Kidney epithelial cell (primary cell): Measurements from ENCODE around the gene RALY. TPM values are rescaled to one million over a fixed set of nuclear protein-coding genes. Genes with fewer than 3 reads are reported as not detected.
"Not testable (repeated sequence)": the region's sequence is repeated elsewhere in the genome, so short reads cannot be mapped to it uniquely, and the experiment has no call there.

Experiments
- DNase-seq: peaks from one replicate; pipeline ENCODE4 v3.0.0-alpha.2; 2010; ENCODE audit warnings: low read depth
- H3K27me3 ChIP-seq: 2 replicates; pipeline ENCODE4 v1.6.0; 2011; ENCODE audit warnings: low read length; ENCODE audit not compliant: control insufficient read depth, insufficient read depth
- H3K36me3 ChIP-seq: 2 replicates; pipeline ENCODE4 v1.5.1; 2011; ENCODE audit warnings: low read length; ENCODE audit not compliant: control insufficient read depth, insufficient read depth
- H3K4me3 ChIP-seq: 2 replicates; pipeline ENCODE4 v1.5.1; 2011; ENCODE audit warnings: low read depth, mild to moderate bottlenecking, control low read depth, low read length
- CTCF ChIP-seq: IDR thresholded peaks from 2 replicates; pipeline ENCODE4 v1.5.1; 2011; ENCODE audit warnings: mild to moderate bottlenecking, moderate library complexity, low read length, control low read depth, inconsistent platforms; ENCODE audit not compliant: insufficient read depth, poor library complexity, severe bottlenecking
- total RNA-seq: library from RNA; depleted of rRNA; stranded (reverse); fragments of >200 nt; gene quantifications from 2 replicates; pipeline ENCODE4 v1.2.3, GENCODE V29; 2015

The RALY gene
- total RNA-seq, 1 donor from 2014 or later = 138 TPM

DNA sequence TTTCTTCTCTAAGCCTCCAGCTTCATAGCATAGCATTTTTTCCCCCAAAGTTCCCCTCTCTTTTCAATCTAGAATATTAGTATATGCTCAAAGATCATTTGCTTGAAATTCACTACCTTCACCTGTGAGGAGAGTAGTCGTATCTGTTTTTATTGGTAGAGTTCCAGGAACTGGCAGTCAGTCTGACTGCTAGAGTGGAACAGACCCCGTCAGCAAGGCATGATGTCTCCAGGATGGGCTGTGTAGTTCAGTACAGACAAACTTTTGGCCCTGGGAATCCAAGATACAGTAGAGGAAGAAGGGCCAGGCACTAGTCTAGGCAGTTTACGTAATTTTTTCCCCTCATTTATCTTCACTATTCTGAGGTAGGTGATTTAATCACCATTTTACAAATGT is 29.1 kb downstream of the RALY start:
- H3K36me3 ChIP-seq = no peaks in the 10 kb centered on the region
- peak; percentile 19 for DNase-seq
- H3K4me3 ChIP-seq = no peak overlapping the region
- H3K27me3 ChIP-seq = no peaks in the 10 kb centered on the region
- no peak for TF ChIP-seq CTCF

GRCh38 chr20:34023937-34024722 is 30.4 kb downstream of the RALY start:
- Histone ChIP-seq H3K4me3 (no peak overlapping the region), H3K27me3 (no peaks in the 10 kb centered on the region), H3K36me3 (no peaks in the 10 kb centered on the region)
- no peak for TF ChIP-seq CTCF
- peak; percentile 7 for DNase-seq

DNA sequence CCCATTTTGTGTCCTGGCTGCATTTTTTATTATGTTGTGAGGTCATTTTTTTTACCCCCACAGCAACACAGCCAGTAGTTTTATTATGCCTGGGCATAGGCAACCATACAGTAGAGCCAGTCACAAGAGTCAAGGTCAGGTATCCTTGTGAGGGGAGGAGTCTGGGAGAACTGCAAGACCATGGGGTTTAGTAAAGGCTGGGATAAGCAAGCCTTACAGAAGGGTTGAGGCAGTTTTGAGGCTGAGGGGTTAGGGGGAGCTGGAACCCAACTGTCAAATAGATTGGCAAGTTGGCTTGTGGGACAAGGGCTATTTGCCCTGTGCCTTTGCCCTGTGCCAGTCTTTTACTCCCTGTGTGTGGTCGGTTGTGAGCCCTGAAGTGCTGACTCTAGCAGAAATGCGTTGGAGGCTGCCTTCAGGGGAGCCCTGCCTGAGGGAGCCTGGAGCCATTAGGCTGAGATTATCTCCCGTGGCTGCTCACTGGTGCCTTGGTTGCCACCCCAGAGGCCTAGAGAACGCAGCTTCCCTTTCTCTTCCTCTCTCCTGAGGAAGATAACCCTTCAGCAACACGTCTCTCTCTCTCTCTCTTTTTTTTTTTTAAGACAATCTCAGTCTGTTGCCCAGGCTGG is 31.1 kb downstream of the RALY start:
- Histone ChIP-seq H3K36me3 (no peaks in the 10 kb centered on the region), H3K27me3 (no peaks in the 10 kb centered on the region), H3K4me3 (no peak overlapping the region)
- TF ChIP-seq CTCF = no peak
- no peak for DNase-seq

- not testable (repeated sequence) for H3K36me3 ChIP-seq, H3K27me3 ChIP-seq, DNase-seq, H3K4me3 ChIP-seq
Observed at GRCh38 chr20:34028013-34028412, 34.3 kb downstream of the RALY start.

GRCh38 chr20:34029415-34029814 is 35.7 kb downstream of the RALY start:
- no peaks in the 10 kb centered on the region for H3K36me3 ChIP-seq
- no peak for DNase-seq
- H3K27me3 ChIP-seq = no peaks in the 10 kb centered on the region
- H3K4me3 ChIP-seq = no peak overlapping the region
- TF ChIP-seq CTCF = no peak

GRCh38 chr20:34030456-34030855 is 36.7 kb downstream of the RALY start:
- DNase-seq = no peak
- no peak for TF ChIP-seq CTCF
- Histone ChIP-seq H3K4me3 (no peak overlapping the region), H3K36me3 (no peaks in the 10 kb centered on the region), H3K27me3 (no peaks in the 10 kb centered on the region)
